Measurements from ENCODE around the gene MACROD2.
"Not testable (repeated sequence)": the region's sequence is repeated elsewhere in the genome, so short reads cannot be mapped to it uniquely, and the experiment has no call there.

The MACROD2 gene

DNA sequence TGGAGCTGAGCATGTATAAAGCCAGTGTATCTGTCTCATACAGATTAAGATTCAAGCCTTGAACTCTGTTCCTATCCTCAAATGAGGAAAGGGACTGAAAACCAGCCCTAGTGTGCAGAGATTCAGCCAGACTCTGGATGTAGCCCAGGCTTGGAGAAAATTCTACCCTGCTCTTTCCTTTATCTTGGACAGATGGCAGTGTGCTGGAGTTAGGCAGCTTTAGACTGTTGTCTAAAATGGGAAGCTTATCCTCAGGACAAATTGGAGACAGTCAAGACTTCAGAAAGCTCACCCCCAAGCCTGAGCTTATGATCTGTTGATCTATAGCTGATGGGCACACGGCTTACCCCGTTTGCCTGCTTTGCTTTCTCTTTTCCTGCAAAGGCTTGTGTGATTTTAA is 1520.4 kb downstream of the MACROD2 start:
- no peak for DNase-seq (ENCODE audit: insufficient read length, low spot score)
- FAIRE-seq = peak; percentile 85
- TF ChIP-seq, protein P1, sequence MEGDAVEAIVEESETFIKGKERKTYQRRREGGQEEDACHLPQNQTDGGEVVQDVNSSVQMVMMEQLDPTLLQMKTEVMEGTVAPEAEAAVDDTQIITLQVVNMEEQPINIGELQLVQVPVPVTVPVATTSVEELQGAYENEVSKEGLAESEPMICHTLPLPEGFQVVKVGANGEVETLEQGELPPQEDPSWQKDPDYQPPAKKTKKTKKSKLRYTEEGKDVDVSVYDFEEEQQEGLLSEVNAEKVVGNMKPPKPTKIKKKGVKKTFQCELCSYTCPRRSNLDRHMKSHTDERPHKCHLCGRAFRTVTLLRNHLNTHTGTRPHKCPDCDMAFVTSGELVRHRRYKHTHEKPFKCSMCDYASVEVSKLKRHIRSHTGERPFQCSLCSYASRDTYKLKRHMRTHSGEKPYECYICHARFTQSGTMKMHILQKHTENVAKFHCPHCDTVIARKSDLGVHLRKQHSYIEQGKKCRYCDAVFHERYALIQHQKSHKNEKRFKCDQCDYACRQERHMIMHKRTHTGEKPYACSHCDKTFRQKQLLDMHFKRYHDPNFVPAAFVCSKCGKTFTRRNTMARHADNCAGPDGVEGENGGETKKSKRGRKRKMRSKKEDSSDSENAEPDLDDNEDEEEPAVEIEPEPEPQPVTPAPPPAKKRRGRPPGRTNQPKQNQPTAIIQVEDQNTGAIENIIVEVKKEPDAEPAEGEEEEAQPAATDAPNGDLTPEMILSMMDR (IDR thresholded peaks at IDR 0.05; ENCODE audit: insufficient read depth, missing control alignments) = peak; percentile 33

GRCh38 chr20:15520930-15521524 is 1525.7 kb downstream of the MACROD2 start:
- DNase-seq (ENCODE audit: insufficient read length, low spot score) = no peak
- TF ChIP-seq, protein P1 (IDR thresholded peaks at IDR 0.05; ENCODE audit: insufficient read depth, missing control alignments) = no peak
- FAIRE-seq = no peak

DNA sequence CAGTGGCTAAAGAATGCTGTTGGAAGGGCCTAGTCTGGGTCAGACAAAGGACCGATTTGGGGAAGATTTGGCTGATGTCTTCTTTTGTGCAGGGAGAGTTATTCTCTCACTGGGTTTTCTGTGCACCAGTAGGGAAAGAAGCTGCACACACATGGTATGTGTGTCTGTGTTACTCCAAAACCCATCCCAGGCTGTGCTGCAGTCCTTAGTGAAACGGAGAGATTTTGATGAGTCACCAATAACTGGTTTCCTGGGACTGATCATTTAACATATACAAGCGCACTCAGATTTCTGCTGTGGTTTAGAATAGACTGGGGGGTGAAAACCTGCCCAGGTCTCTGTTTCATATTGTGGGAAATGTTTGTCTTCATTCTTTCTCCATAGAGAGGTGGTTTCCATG is 1528.1 kb downstream of the MACROD2 start:
- DNase-seq (ENCODE audit: insufficient read length, low spot score) (no peak), FAIRE-seq (no peak)
- TF ChIP-seq, protein P1 (IDR thresholded peaks at IDR 0.05; ENCODE audit: insufficient read depth, missing control alignments) = no peak

- no peak for DNase-seq (ENCODE audit: insufficient read length, low spot score)
- TF ChIP-seq, protein P1 (IDR thresholded peaks at IDR 0.05; ENCODE audit: insufficient read depth, missing control alignments) = no peak
- no peak for FAIRE-seq
Measured at GRCh38 chr20:15528391-15529111, 1533.2 kb downstream of the MACROD2 start.

DNA sequence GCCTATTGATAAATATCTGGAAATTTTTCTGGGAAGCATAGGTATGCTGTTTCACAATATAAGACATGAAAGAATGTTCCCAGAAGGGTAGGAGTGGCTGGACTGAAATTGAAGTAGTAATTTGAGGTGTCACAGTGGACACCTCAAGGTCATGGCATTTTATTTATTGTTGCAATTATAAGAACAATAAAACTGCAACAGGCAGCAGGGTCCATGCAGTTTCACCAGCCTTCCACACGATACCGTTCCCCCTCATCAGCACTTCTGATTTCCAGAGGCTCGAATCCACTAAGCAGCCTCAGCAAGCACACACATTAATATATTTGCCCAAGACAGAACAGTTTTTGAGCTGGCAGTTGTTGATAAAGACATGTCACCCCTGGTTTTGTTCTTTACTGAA is 1540.5 kb downstream of the MACROD2 start:
- DNase-seq (ENCODE audit: insufficient read length, low spot score) (no peak), FAIRE-seq (no peak)
- TF ChIP-seq, protein P1 (IDR thresholded peaks at IDR 0.05; ENCODE audit: insufficient read depth, missing control alignments) = no peak

GRCh38 chr20:15537200-15537599 is 1541.9 kb downstream of the MACROD2 start:
- FAIRE-seq; DNase-seq (ENCODE audit: insufficient read length, low spot score): not testable (repeated sequence)

DNA sequence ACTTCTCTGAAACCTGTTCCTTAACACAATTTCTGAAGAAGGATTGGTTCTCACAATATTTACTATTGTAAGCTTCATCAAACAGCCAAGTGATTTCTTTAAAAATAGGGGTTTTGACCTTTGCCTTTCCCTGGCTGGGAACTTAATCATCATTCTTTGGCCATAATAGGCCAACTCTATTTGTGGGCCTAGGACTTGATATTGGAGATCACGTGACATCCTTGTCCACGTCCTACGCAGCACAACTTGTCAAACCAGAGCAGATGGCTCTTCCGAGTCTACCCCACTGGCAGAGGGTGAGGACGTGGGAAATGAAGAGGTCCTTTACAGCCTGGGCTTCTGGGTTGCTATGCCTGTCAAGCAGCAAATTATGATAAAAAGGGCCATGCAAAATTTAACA is 1547.3 kb downstream of the MACROD2 start:
- FAIRE-seq = no peak
- TF ChIP-seq, protein P1 (IDR thresholded peaks at IDR 0.05; ENCODE audit: insufficient read depth, missing control alignments) = no peak
- DNase-seq (ENCODE audit: insufficient read length, low spot score) = no peak

Data from D721Med (cell line).